IPS-20b (cell line): ENCODE results near the gene MED13L.
"Not testable (repeated sequence)": the region's sequence is repeated elsewhere in the genome, so short reads cannot be mapped to it uniquely, and the experiment has no call there.

Experiments
- H3K27ac ChIP-seq: one replicate; pipeline ENCODE4 v1.5.1; 2013; ENCODE audit warnings: low read length
- H3K27me3 ChIP-seq: 2 replicates; pipeline ENCODE4 v1.6.1; 2013; ENCODE audit warnings: mild to moderate bottlenecking, low read length, inconsistent platforms; ENCODE audit not compliant: insufficient read depth
- H3K36me3 ChIP-seq: 2 replicates; pipeline ENCODE4 v1.6.1; 2013; ENCODE audit warnings: low read depth, mild to moderate bottlenecking, inconsistent platforms, low read length, moderate library complexity; ENCODE audit not compliant: insufficient read depth
- H3K4me1 ChIP-seq: 2 replicates; pipeline ENCODE4 v1.6.1; 2013; ENCODE audit warnings: mild to moderate bottlenecking, control low read depth, inconsistent platforms, low read length, moderate library complexity; ENCODE audit not compliant: insufficient read depth
- H3K4me3 ChIP-seq: 2 replicates; pipeline ENCODE4 v1.5.1; 2013; ENCODE audit warnings: mild to moderate bottlenecking, low read length, inconsistent platforms
- H3K9ac ChIP-seq: 2 replicates; pipeline ENCODE4 v1.6.1; 2013; ENCODE audit warnings: low read depth, mild to moderate bottlenecking, inconsistent platforms, low read length, moderate library complexity
- H3K9me3 ChIP-seq: 2 replicates; pipeline ENCODE4 v1.6.1; 2013; ENCODE audit warnings: mild to moderate bottlenecking, low read depth, low read length, inconsistent platforms; ENCODE audit not compliant: insufficient read depth

MED13L gene

GRCh38 chr12:116050275-116050674 is 227.2 kb downstream of the MED13L start:
- H3K27me3 ChIP-seq = no peaks in the 10 kb centered on the region
- H3K4me1 ChIP-seq = 0 out of 2 replicates have a peak, but pooled peaks cover 4% of the 10 kb centered on the region
- H3K9ac ChIP-seq = no peak overlapping the region
- no peaks in the 10 kb centered on the region for H3K9me3 ChIP-seq
- H3K4me3 ChIP-seq = no peak overlapping the region
- no peak overlapping the region for H3K27ac ChIP-seq
- H3K36me3 ChIP-seq = no peaks in the 10 kb centered on the region

DNA sequence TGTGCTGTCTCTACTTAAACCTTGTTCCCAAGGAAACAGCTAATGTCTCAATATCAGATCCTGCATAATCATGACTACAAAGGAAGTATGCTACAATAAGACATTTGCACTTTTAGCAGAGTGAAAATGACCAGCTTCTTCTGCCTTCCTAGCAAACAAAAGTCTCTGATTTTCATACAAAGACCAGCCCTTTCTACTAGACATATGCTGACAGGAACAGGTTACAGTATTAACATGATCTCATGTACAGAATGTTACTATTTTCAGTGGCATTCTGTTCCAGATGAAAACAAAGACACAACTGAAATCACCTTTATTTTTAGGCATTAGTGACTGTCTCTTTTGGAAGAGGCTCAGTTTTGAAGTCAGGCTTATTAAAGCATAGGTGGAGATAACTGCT is 228.6 kb downstream of the MED13L start:
- Histone ChIP-seq H3K36me3 (no peaks in the 10 kb centered on the region), H3K9me3 (no peaks in the 10 kb centered on the region), H3K4me3 (no peak overlapping the region), H3K27me3 (no peaks in the 10 kb centered on the region), H3K9ac (no peak overlapping the region), H3K27ac (no peak overlapping the region), H3K4me1 (0 out of 2 replicates have a peak, but pooled peaks cover 4% of the 10 kb centered on the region)

GRCh38 chr12:116046039-116046438 is 231.5 kb downstream of the MED13L start:
- Histone ChIP-seq H3K4me1 (no peaks in the 10 kb centered on the region), H3K27ac (no peak overlapping the region), H3K27me3 (no peaks in the 10 kb centered on the region), H3K36me3 (no peaks in the 10 kb centered on the region), H3K9me3 (no peaks in the 10 kb centered on the region), H3K4me3 (no peak overlapping the region), H3K9ac (no peak overlapping the region)

DNA sequence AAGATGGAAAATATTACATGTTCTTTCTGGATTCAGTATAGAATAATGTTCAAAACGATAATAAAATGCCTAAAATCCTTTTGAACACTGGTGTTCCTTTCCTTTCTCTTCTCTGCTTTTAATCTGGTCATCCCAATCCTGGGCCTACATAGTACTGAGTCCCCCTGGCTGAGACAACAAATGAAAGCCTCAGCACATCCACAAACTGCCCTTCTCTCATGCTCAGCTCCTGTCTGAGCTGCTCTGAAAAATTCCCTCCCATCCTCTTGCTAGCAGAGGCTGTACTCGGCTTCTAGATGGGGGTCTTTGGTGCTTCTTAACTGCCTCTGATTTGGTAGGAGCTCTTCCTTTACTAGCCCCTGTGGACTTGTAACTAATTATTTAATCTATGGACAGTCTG is 232.3 kb downstream of the MED13L start:
- Histone ChIP-seq H3K36me3 (no peaks in the 10 kb centered on the region), H3K4me1 (no peaks in the 10 kb centered on the region), H3K27me3 (no peaks in the 10 kb centered on the region), H3K27ac (no peak overlapping the region), H3K9ac (no peak overlapping the region), H3K9me3 (no peaks in the 10 kb centered on the region), H3K4me3 (no peak overlapping the region)

GRCh38 chr12:116043659-116044535 is 233.6 kb downstream of the MED13L start:
- Histone ChIP-seq H3K9me3 (no peaks in the 10 kb centered on the region), H3K27ac (no peak overlapping the region), H3K36me3 (no peaks in the 10 kb centered on the region), H3K27me3 (no peaks in the 10 kb centered on the region), H3K9ac (no peak overlapping the region), H3K4me1 (no peaks in the 10 kb centered on the region), H3K4me3 (no peak overlapping the region)

GRCh38 chr12:116040402-116040801 is 237.1 kb downstream of the MED13L start:
- no peaks in the 10 kb centered on the region for H3K4me1 ChIP-seq
- no peaks in the 10 kb centered on the region for H3K9me3 ChIP-seq
- no peaks in the 10 kb centered on the region for H3K36me3 ChIP-seq
- H3K4me3 ChIP-seq = no peak overlapping the region
- no peaks in the 10 kb centered on the region for H3K27me3 ChIP-seq
- no peak overlapping the region for H3K27ac ChIP-seq
- no peak overlapping the region for H3K9ac ChIP-seq

- no peaks in the 10 kb centered on the region for H3K9me3 ChIP-seq
- H3K4me3 ChIP-seq = no peak overlapping the region
- no peaks in the 10 kb centered on the region for H3K36me3 ChIP-seq
- H3K4me1 ChIP-seq = no peaks in the 10 kb centered on the region
- no peak overlapping the region for H3K27ac ChIP-seq
- no peak overlapping the region for H3K9ac ChIP-seq
- no peaks in the 10 kb centered on the region for H3K27me3 ChIP-seq
Observed at GRCh38 chr12:116039081-116039480, 238.4 kb downstream of the MED13L start.

GRCh38 chr12:116037941-116038837 is 239.3 kb downstream of the MED13L start:
- no peak overlapping the region for H3K27ac ChIP-seq

DNA sequence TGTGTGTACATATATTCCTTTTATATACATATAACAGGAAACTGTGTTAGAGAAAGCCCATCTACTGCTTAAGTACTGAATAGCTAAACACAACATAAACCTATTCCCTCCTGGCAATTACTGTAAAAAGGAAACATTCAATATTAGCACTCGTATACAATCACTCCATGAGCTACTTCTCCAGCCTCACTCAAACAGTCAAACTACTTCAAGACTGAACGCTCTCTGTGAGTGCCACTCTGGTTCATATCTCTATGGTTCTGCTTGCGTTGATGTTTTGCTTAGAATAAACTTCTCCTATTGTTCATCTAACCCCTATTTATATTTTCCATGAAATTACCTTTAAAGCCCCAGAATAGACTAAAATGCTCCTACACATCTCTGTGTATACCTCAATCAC is 243.7 kb downstream of the MED13L start:
- Histone ChIP-seq H3K9ac (no peak overlapping the region), H3K4me1 (no peaks in the 10 kb centered on the region), H3K27ac (no peak overlapping the region), H3K9me3 (no peaks in the 10 kb centered on the region), H3K27me3 (no peaks in the 10 kb centered on the region), H3K4me3 (no peak overlapping the region), H3K36me3 (no peaks in the 10 kb centered on the region)

More at GRCh38 chr12:116037941-116038837, 239.3 kb downstream of the MED13L start:
- no peaks in the 10 kb centered on the region for H3K36me3 ChIP-seq
- no peak overlapping the region for H3K9ac ChIP-seq
- H3K27me3 ChIP-seq = no peaks in the 10 kb centered on the region
- H3K9me3 ChIP-seq = no peaks in the 10 kb centered on the region
- no peaks in the 10 kb centered on the region for H3K4me1 ChIP-seq
- H3K4me3 ChIP-seq = no peak overlapping the region

- not testable (repeated sequence) for H3K27me3 ChIP-seq, H3K36me3 ChIP-seq, H3K9me3 ChIP-seq, H3K4me1 ChIP-seq, H3K27ac ChIP-seq, H3K9ac ChIP-seq, H3K4me3 ChIP-seq
Observed at GRCh38 chr12:116031624-116032023, 245.9 kb downstream of the MED13L start.

DNA sequence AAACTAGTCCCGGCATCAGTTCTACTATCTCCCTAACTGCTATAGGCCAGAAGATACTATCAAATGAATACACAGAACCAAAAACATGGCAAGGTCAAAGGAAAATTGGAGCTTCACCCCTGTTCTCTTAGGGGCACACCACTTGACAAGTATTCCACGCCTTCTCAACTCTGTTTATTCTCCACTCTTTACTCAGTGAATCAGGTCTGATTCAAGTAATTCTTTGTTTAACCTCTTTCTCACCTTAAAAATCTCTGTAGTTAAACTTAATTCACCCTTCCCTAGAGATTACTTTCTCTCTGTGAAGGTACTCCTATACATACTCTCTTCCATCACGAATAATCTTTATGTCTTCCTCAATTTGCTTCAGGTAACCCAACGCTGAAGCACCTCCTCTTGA is 248.9 kb downstream of the MED13L start:
- Histone ChIP-seq H3K9me3 (no peaks in the 10 kb centered on the region), H3K36me3 (no peaks in the 10 kb centered on the region), H3K4me1 (0 out of 2 replicates have a peak, but pooled peaks cover 5% of the 10 kb centered on the region), H3K27ac (no peak overlapping the region), H3K4me3 (no peak overlapping the region), H3K27me3 (no peaks in the 10 kb centered on the region), H3K9ac (no peak overlapping the region)

DNA sequence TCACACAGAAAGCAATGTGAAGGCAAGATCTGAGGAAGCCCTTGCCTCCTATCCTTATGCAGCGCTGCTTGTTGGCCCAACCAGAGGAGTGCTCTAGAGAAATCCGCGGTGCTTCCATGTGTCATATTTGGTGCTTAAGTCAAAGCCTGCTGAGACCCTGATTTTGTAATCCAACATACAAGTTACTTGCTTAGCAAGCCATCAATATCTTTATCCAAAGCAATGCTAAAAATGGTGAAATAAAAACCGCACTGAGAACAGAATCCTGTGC is 250.0 kb downstream of the MED13L start:
- H3K4me1 ChIP-seq = 0 out of 2 replicates have a peak, but pooled peaks cover 5% of the 10 kb centered on the region
- no peaks in the 10 kb centered on the region for H3K9me3 ChIP-seq
- H3K9ac ChIP-seq = no peak overlapping the region
- H3K4me3 ChIP-seq = no peak overlapping the region
- no peaks in the 10 kb centered on the region for H3K27me3 ChIP-seq
- no peak overlapping the region for H3K27ac ChIP-seq
- no peaks in the 10 kb centered on the region for H3K36me3 ChIP-seq
